IPS-18a (cell line): ENCODE data around the gene SMPDL3A.
A peak's percentile ranks its signal among the peaks of the same experiment; 100 is the strongest.

ENCODE experiments used
- H3K27ac ChIP-seq: one replicate; pipeline ENCODE4 v1.5.1; 2013; ENCODE audit warnings: low read length
- H3K27me3 ChIP-seq: one replicate; pipeline ENCODE4 v1.6.1; 2013; ENCODE audit warnings: mild to moderate bottlenecking, low read length; ENCODE audit not compliant: control insufficient read depth, insufficient read depth
- H3K36me3 ChIP-seq: one replicate; pipeline ENCODE4 v1.6.1; 2013; ENCODE audit warnings: low read depth, low read length; ENCODE audit not compliant: control insufficient read depth
- H3K4me1 ChIP-seq: one replicate; pipeline ENCODE4 v1.6.1; 2013; ENCODE audit warnings: low read depth, low read length; ENCODE audit not compliant: control insufficient read depth
- H3K4me3 ChIP-seq: one replicate; pipeline ENCODE4 v1.5.1; 2013; ENCODE audit warnings: low read length
- H3K9ac ChIP-seq: one replicate; pipeline ENCODE4 v1.6.1; 2013; ENCODE audit warnings: mild to moderate bottlenecking, low read length, moderate library complexity
- H3K9me3 ChIP-seq: one replicate; pipeline ENCODE4 v1.6.1; 2013; ENCODE audit warnings: low read depth, low read length; ENCODE audit not compliant: control insufficient read depth

The SMPDL3A gene

GRCh38 chr6:122833021-122833491, 44.0 kb downstream of the SMPDL3A start:
- no peak overlapping the region for H3K9ac ChIP-seq
- H3K36me3 ChIP-seq, result no peaks in the 10 kb centered on the region
- H3K4me1 ChIP-seq, result peaks cover 36% of the 10 kb centered on the region
- H3K9me3 ChIP-seq, result no peaks in the 10 kb centered on the region
- H3K27ac ChIP-seq, result no peak overlapping the region
- peak overlapping the region; percentile 8 for H3K4me3 ChIP-seq
- no peaks in the 10 kb centered on the region for H3K27me3 ChIP-seq

DNA sequence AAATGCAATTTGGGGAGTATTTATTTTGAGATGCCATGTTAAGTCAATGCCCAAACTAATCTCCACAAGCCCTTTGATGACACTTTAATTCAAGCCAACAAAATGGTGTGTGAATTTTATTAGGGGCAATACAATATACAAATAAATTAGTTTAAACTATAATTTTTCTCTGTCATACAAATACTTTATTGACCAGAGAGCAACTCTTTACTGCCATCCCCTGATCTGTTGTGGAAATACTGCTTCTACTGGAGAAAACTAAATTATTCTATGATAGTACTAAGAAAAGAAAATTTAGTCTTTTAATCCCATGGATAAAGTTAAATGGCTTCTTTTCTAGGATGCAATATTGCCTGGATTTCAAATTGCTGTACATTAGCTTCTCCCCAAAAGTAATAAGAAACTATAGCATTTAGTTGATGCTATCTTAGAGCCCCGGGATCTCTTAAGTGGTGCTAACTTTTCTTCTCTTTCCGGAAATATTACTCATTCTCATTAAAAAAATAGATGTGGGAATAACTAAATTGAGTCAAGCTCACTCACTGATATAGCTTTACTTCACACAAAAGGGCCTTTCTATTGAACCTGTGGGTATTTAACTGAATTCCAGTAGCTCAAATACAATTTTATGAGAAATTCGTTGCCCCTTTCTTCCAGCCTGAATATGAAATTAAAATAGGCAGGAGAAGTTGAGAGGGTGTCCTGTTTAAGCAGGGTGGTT, 49.2 kb downstream of the SMPDL3A start:
- no peak overlapping the region for H3K27ac ChIP-seq
- H3K9ac ChIP-seq, result no peak overlapping the region
- H3K4me3 ChIP-seq, result no peak overlapping the region
- H3K9me3 ChIP-seq, result no peaks in the 10 kb centered on the region
- H3K27me3 ChIP-seq, result no peaks in the 10 kb centered on the region
- no peaks in the 10 kb centered on the region for H3K36me3 ChIP-seq
- peaks cover 9% of the 10 kb centered on the region for H3K4me1 ChIP-seq

DNA sequence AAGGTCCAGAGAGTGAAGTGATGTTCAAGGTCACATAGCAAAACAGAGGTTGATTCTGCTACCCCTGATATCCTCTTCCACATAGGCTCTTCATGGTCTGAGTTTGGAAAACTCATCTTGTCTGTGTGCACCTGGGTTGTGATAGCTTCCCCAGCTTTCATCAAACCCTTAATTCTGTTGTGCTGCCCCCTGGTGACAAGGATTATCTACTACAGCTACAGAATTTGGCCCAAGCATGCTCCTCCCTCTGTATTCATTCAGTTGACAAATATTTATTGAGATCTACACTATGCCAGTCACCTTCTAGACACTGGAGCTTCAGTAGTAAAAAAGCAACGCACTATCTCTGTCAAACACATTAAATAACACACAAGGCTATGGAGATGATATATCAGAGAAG, 50.4 kb downstream of the SMPDL3A start:
- Histone ChIP-seq H3K27ac (no peak overlapping the region), H3K27me3 (no peaks in the 10 kb centered on the region), H3K9me3 (no peaks in the 10 kb centered on the region), H3K9ac (no peak overlapping the region), H3K4me1 (no peaks in the 10 kb centered on the region), H3K4me3 (no peak overlapping the region), H3K36me3 (no peaks in the 10 kb centered on the region)

DNA sequence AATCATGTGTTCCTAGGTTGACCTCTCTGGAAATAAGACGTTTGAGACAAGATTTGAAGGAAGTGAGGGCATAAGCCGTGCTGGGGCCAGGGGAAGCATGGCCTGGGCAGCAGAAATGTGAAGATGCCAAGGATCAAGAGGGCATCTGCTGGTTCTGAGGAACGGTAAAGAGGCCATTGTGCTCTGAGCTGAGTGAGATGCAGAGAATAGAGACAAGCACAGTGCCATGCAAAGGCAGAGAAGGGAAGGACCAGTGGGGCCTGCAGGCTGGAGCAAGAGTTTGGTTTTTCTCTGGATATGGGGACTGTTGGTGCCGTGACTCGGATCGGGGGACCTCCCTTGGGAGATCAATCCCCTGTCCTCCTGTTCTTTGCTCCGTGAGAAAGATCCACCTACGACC, 50.8 kb downstream of the SMPDL3A start:
- Histone ChIP-seq H3K9ac (no peak overlapping the region), H3K27ac (no peak overlapping the region), H3K4me3 (no peak overlapping the region), H3K27me3 (no peaks in the 10 kb centered on the region), H3K9me3 (no peaks in the 10 kb centered on the region), H3K36me3 (no peaks in the 10 kb centered on the region), H3K4me1 (no peaks in the 10 kb centered on the region)

DNA sequence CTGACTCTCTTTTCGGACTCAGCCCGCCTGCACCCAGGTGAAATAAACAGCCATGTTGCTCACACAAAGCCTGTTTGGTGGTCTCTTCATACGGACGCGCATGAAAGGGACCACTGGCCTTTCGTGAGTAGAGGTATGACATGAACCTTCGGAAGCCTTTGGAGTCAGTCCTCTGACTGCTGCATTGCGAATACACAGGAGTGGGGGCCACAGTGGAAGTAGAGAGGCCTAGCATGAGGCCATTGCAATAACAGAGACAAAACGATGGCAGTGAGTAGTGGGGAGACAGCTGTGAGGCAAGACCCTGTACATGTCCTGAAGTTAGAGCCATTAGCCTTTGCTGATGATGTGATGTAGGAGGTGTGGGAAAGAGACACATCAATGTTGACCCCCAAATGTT, 56.4 kb downstream of the SMPDL3A start:
- Histone ChIP-seq H3K9me3 (no peaks in the 10 kb centered on the region), H3K4me1 (peaks cover 2% of the 10 kb centered on the region), H3K27ac (no peak overlapping the region), H3K9ac (no peak overlapping the region), H3K36me3 (no peaks in the 10 kb centered on the region), H3K4me3 (no peak overlapping the region), H3K27me3 (no peaks in the 10 kb centered on the region)

DNA sequence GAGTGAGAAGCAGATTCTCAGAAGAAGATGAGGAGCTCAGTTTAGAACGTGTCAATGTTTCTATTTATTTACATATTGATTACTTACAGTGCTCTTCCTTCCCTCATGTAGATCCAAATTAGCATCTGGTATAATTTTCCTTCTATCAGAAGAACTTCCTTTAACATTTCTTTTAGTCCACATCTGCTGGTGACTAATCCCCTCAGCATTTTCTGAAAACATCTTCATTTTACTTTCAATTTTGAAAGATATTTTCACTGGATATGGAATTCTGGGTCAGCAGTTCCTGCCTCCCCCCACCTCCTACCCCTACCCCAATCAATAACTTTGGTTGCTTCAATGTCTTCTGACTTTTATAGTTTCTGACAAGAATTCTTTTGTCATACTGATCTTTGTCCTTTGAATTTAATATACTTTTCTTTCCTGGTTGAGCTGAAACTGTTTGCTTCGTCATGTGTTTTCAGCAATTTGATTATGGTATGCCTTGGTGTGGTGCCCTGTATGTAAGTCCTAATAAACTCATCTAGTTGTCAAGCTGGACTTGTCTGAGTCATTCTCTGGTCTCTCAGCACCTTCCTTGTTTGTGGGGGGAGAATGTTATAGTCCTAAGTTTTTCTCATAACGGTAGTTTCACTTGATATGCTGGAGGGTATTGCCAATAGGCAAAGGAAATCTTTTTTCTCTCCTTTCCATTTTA, 57.0 kb downstream of the SMPDL3A start:
- Histone ChIP-seq H3K9ac (no peak overlapping the region), H3K36me3 (no peaks in the 10 kb centered on the region), H3K4me3 (no peak overlapping the region), H3K9me3 (no peaks in the 10 kb centered on the region), H3K27ac (no peak overlapping the region), H3K27me3 (no peaks in the 10 kb centered on the region), H3K4me1 (peaks cover 6% of the 10 kb centered on the region)

- no peaks in the 10 kb centered on the region for H3K27me3 ChIP-seq
- H3K4me1 ChIP-seq, result peaks cover 6% of the 10 kb centered on the region
- H3K36me3 ChIP-seq, result no peaks in the 10 kb centered on the region
- H3K27ac ChIP-seq, result no peak overlapping the region
- no peaks in the 10 kb centered on the region for H3K9me3 ChIP-seq
- no peak overlapping the region for H3K4me3 ChIP-seq
- H3K9ac ChIP-seq, result no peak overlapping the region
Observed at GRCh38 chr6:122853259-122853995, 64.4 kb downstream of the SMPDL3A start.
